Stomach smooth muscle (tissue), 2 donors: Measurements from ENCODE around the gene BBOX1.

Source experiments
- H3K27ac ChIP-seq: one replicate; pipeline ENCODE4 v1.7.0; 2013; ENCODE audit warnings: mild to moderate bottlenecking, low read length, inconsistent platforms
- H3K27me3 ChIP-seq, 2 donors: one replicate each; pipeline ENCODE4 v1.7.0; 2013; ENCODE audit warnings: low read length in 2 of 2; ENCODE audit not compliant: insufficient read depth in 2 of 2, control insufficient read depth in 1 of 2
- H3K36me3 ChIP-seq, 2 donors: one replicate each; pipeline ENCODE4 v1.7.0; 2013; ENCODE audit warnings: low read length in 2 of 2; ENCODE audit not compliant: control insufficient read depth in 2 of 2, insufficient read depth in 2 of 2
- H3K4me1 ChIP-seq: one replicate; pipeline ENCODE4 v1.7.0; 2013; ENCODE audit warnings: low read length; ENCODE audit not compliant: control insufficient read depth, insufficient read depth
- H3K4me3 ChIP-seq, 2 donors: one replicate each; pipeline ENCODE4 v1.7.0; 2013; ENCODE audit warnings: low read length in 2 of 2
- H3K9ac ChIP-seq, 2 donors: one replicate each; pipeline ENCODE4 v1.7.0; 2013; ENCODE audit warnings: low read length in 2 of 2, mild to moderate bottlenecking in 1 of 2
- H3K9me3 ChIP-seq, 2 donors: one replicate each; pipeline ENCODE4 v1.7.0; 2013; ENCODE audit warnings: low read length in 2 of 2; ENCODE audit not compliant: control insufficient read depth in 2 of 2
- donor health status: healthy.
- donor health status: Pancreatic carcinoma.

The BBOX1 gene

DNA sequence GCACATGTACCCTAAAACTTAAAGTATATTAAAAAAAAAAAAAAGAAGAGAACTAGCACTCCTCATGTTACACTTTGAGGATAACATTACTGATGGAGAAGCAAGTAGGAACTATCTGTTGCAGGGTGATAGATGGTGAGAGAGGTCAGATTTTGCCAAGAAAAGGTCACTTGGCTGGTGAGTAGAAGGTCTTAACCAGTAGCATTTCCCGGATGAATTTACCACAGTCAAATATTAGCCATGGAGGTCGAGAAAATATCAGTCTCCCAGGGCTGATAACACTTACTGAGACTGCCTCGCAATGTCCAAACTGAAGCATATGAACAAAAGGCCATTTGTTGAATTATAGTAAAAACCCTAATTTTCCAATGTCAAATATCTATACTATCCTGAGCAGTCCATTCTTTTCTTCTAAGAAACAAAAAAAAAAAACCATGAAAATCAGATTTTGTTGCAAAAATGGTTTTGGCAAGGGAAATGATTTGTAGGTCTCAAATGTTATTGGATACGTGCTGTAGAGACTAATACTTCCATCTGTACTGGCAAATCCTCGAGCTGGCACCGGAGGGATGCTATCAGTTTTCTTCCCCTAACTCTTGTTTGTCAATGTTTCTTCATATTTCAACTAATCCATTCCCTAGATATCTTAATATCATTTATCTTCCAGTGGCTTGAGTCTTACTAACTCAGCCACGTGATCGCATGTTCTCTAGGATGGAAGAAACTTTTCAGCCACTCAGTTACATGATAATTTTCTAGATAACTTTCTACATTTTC, 14.5 kb upstream of the BBOX1 start:
- Histone ChIP-seq H3K27ac (no peak overlapping the region), H3K9me3 (no peaks in the 10 kb centered on the region), H3K4me1 (no peaks in the 10 kb centered on the region), H3K27me3 (no peaks in the 10 kb centered on the region), H3K9ac (no peak overlapping the region), H3K4me3 (no peak overlapping the region), H3K36me3 (no peaks in the 10 kb centered on the region)

DNA sequence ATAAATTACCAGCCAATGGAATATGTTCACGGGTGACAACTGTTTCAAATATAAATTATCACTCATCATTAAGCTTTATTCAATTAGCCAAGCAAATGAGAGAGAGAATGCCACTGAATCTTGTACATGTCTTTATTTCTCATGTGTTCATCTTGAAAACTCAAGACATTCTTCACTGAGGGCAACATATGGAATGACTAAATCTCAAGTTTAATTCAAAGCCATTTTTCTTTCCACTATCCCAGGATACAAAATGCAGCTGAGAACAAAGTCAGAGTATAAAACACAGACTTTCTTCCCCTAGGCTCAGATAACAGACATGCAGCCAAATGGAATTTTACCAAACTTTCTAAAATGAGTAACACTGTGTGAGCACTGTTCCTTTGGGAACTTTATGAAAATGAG, 12.1 kb upstream of the BBOX1 start:
- Histone ChIP-seq H3K4me3 (no peak overlapping the region), H3K9ac (no peak overlapping the region), H3K27me3 (no peaks in the 10 kb centered on the region), H3K27ac (no peak overlapping the region), H3K9me3 (no peaks in the 10 kb centered on the region), H3K36me3 (no peaks in the 10 kb centered on the region), H3K4me1 (no peaks in the 10 kb centered on the region)

DNA sequence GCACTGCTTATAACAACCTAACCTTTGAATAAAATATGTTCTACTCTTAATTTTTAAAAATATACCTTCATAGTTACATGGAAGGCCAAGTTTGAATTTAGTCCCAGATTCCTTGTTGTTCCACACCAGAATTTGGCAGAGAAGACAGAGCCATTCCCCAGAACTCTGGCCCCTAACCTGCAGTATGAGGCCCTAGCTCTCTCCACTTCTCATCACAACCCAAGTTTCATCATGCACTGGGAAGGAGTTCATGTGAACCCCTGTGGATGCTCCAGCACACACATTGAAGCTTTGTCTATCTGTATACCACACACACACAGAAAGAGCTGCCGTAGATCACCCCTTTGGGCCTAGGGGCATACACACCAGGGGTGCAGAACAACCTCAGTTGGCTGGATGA, 10.6 kb upstream of the BBOX1 start:
- Histone ChIP-seq H3K9ac (no peak overlapping the region), H3K4me1 (no peaks in the 10 kb centered on the region), H3K27ac (no peak overlapping the region), H3K36me3 (no peaks in the 10 kb centered on the region), H3K27me3 (no peaks in the 10 kb centered on the region), H3K9me3 (no peaks in the 10 kb centered on the region), H3K4me3 (no peak overlapping the region)

- Histone ChIP-seq H3K27ac (no peak overlapping the region), H3K4me1 (no peaks in the 10 kb centered on the region), H3K9me3 (no peaks in the 10 kb centered on the region), H3K9ac (no peak overlapping the region), H3K36me3 (no peaks in the 10 kb centered on the region), H3K27me3 (no peaks in the 10 kb centered on the region), H3K4me3 (no peak overlapping the region)
These were observed 8.9 kb upstream of the BBOX1 start for GRCh38 chr11:27031754-27032153.

DNA sequence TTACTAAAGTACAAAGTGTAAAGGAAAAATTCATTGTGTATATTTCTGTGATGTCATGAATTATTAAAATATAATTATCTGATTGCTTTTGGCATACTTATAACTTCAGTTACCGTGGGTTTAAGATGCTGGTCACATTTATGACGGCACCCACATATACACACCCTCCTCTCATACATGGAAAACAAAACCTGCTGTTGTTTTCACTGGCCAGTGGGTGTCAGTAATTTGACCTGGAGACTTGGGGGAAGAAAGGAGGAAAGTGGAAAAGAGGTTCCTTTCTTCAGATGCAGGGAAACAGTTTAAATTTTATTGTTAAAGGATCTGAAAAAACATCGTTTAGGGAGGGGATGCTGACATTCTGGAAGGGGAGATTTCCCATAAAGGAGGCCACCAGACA, 742 bp upstream of the BBOX1 start:
- Histone ChIP-seq H3K27ac (no peak overlapping the region), H3K9ac (no peak overlapping the region), H3K4me1 (peaks cover 9% of the 10 kb centered on the region), H3K27me3 (no peaks in the 10 kb centered on the region), H3K9me3 (no peaks in the 10 kb centered on the region), H3K36me3 (no peaks in the 10 kb centered on the region), H3K4me3 (no peak overlapping the region)

DNA sequence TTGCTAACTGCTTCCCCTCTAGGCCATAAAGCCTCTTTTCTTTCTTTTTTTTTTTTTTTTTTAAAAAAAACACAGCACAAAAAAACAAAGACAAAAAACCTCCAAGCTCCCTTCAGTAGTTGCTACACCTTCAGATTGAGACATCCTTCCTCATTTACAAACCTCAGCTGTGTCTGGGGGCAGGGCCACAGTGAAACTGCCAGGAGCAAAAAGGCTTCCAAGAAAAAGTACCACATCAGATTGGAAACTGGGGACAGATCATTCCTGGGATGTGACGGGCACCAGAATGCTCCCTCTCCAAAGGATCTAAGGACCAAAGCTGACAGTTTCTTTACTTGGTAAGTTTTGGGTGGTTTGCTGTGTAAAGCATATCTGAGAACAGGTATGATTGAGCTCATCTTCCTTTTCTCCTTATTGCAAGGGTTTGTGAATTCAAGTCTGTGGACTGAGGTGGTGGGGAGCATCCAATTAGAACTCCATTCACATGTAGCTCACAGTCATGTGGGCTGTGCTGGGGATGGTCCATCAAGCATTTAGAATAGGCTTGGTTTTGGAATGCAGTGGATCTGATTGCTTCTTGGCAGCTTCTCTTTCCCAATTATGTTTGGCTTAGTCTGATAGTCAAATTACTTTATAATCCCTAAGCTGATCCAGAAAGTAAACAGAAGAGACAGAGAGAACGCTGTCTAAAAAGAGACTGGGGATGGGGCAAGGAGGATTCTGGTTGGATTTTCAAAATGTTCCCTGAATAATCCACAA, 705 bp downstream of the BBOX1 start:
- Histone ChIP-seq H3K27me3 (no peaks in the 10 kb centered on the region), H3K27ac (no peak overlapping the region), H3K9me3 (no peaks in the 10 kb centered on the region)

GRCh38 chr11:27046956-27047355, 6.3 kb downstream of the BBOX1 start:
- H3K4me1 ChIP-seq: no peaks in the 10 kb centered on the region
- H3K36me3 ChIP-seq: no peaks in the 10 kb centered on the region
- peaks cover 0 to 2% of the 10 kb centered on the region in 2 donors for H3K9me3 ChIP-seq
- no peaks in the 10 kb centered on the region for H3K27me3 ChIP-seq
- no peak overlapping the region for H3K4me3 ChIP-seq
- H3K9ac ChIP-seq: no peak overlapping the region
- H3K27ac ChIP-seq: no peak overlapping the region

More for the DNA sequence above, 705 bp downstream of the BBOX1 start:
- no peaks in the 10 kb centered on the region for H3K36me3 ChIP-seq
- H3K4me3 ChIP-seq: no peak overlapping the region
- peaks cover 9% of the 10 kb centered on the region for H3K4me1 ChIP-seq
- H3K9ac ChIP-seq: no peak overlapping the region

DNA sequence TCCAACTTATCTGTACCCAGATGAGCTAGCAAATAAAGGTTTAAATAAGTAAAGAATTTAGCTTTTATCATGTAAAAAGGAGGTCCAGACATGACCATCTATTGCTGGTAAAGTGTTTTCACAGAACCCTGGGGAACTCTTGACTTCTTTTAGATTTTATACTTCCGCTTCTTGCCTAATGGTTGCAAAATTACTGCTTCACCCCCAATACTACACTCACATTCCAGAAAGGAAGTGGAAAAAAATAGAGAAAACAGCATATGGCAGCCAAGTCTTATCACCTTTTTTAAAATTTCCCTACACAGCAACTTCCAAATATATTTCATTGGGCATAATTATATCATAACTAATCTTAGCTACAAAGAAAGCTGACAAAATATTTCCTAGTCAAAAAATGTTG, 12.1 kb downstream of the BBOX1 start:
- H3K27ac ChIP-seq: no peak overlapping the region
- H3K4me1 ChIP-seq: no peaks in the 10 kb centered on the region
- peaks cover 0 to 2% of the 10 kb centered on the region in 2 donors for H3K9me3 ChIP-seq
- H3K4me3 ChIP-seq: no peak overlapping the region
- H3K9ac ChIP-seq: no peak overlapping the region
- H3K27me3 ChIP-seq: no peaks in the 10 kb centered on the region
- no peaks in the 10 kb centered on the region for H3K36me3 ChIP-seq

- no peak overlapping the region for H3K4me3 ChIP-seq
These were observed 14.6 kb downstream of the BBOX1 start for GRCh38 chr11:27055065-27055682.

DNA sequence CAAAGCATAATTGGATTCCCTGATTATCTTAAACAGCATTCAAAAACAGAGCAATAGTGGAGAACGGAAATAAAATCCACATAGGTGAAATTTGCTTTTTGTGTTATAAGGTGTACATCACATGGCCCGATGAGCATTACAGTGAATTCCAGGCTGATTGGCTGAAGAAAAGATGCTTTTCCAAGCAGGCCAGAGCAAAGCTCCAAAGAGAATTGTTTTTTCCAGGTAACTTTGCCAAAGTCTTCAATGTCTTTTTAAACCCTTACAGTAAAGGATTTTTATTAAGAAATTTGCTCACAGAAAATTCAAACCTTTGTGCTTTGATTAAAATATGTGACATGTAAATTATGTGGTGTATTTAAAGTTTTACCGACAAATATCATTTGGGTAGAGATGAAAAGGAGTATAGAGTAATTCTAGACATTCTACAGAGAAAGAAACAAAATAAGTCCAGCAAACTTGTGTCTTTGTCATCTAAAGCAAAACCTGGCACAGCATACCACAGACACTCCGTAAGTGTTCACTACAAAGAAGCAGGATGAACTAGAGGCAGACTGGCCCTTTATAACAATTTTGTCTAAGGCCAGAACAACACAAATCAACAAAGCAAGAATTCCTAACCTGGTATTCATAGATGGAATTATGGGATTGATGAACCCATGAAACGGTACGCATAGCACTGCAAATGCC, 16.6 kb downstream of the BBOX1 start:
- Histone ChIP-seq H3K27ac (no peak overlapping the region), H3K36me3 (no peaks in the 10 kb centered on the region), H3K4me1 (no peaks in the 10 kb centered on the region), H3K9me3 (peaks cover 0 to 4% of the 10 kb centered on the region in 2 donors), H3K4me3 (no peak overlapping the region), H3K9ac (no peak overlapping the region), H3K27me3 (no peaks in the 10 kb centered on the region)

More at GRCh38 chr11:27055065-27055682, 14.6 kb downstream of the BBOX1 start:
- Histone ChIP-seq H3K36me3 (no peaks in the 10 kb centered on the region), H3K9me3 (peaks cover 0 to 6% of the 10 kb centered on the region in 2 donors), H3K9ac (no peak overlapping the region), H3K27me3 (no peaks in the 10 kb centered on the region), H3K27ac (no peak overlapping the region), H3K4me1 (no peaks in the 10 kb centered on the region)
